NOMO-1 treated with DMSO at 0.1 percent for 48 hours (cell line): ENCODE measurements around the gene TTLL5.

Experiments used
- DNase-seq: peaks from one replicate; lab custom pipeline; 2025; ENCODE audit not compliant: unreplicated experiment; lab: John Stamatoyannopoulos, UW

Gene TTLL5

GRCh38 chr14:75939200-75939599, 278.2 kb downstream of the TTLL5 start:
- DNase-seq: no peak

DNA sequence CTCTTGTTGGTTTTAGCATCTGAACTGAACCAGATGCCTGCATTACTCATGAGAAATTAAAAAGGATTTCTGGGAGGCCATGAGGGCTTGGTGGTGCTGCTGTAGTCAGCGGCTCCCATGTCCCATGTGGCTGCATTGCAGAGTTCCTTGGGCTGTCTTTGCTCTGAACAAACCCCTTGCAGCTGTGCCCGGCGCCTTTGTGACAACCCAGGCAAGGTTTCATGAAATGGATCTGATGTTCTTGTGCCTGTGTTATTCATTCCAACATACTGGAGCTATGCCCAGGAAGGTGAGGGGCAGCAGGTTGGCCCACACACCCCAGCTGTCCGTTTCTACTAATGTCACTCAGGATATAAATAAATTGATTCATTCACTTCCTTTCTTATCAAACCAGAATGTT, 280.0 kb downstream of the TTLL5 start:
- no peak for DNase-seq

GRCh38 chr14:75944607-75945241, 283.7 kb downstream of the TTLL5 start:
- no peak for DNase-seq

DNA sequence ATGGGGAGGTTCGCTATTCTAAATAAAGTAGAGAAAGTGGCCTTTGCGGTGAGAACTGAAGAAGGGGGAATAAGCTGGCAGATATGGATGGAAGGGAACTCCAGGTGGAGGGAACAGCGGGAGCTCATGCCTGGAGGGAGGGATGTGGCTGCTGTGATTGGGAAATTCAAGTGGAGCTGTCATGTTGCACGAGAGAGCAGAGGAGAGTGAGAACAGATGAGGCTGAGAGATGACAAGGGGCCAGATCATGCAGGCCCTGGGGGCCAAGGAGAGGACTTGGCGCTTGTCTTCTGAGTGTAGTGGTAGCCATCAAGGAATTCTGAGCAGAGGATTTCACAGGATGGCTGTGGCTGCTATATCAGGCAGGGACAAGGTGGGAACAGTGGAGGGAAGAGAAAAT, 285.7 kb downstream of the TTLL5 start:
- DNase-seq: no peak

GRCh38 chr14:75952489-75952888, 291.4 kb downstream of the TTLL5 start:
- no peak for DNase-seq

GRCh38 chr14:75959031-75959430, 298.0 kb downstream of the TTLL5 start:
- DNase-seq: no peak

- no peak for DNase-seq
Measured at GRCh38 chr14:75960231-75960630, 299.2 kb downstream of the TTLL5 start.

- no peak for DNase-seq
Measured at GRCh38 chr14:75961662-75962061, 300.6 kb downstream of the TTLL5 start.

GRCh38 chr14:75967866-75968265, 306.8 kb downstream of the TTLL5 start:
- DNase-seq: no peak

- DNase-seq: no peak
Measured at GRCh38 chr14:75968456-75968855, 307.4 kb downstream of the TTLL5 start.

- no peak for DNase-seq
Measured at GRCh38 chr14:75969126-75969525, 308.1 kb downstream of the TTLL5 start.

GRCh38 chr14:75969891-75970290, 308.8 kb downstream of the TTLL5 start:
- no peak for DNase-seq

- DNase-seq: no peak
Measured at GRCh38 chr14:75970989-75971388, 309.9 kb downstream of the TTLL5 start.

GRCh38 chr14:75971509-75971908, 310.5 kb downstream of the TTLL5 start:
- DNase-seq: no peak

GRCh38 chr14:75972801-75973421, 311.9 kb downstream of the TTLL5 start:
- no peak for DNase-seq

GRCh38 chr14:75976826-75977581, 316.0 kb downstream of the TTLL5 start:
- no peak for DNase-seq

- no peak for DNase-seq
Measured at GRCh38 chr14:75977582-75977943, 316.5 kb downstream of the TTLL5 start.

DNA sequence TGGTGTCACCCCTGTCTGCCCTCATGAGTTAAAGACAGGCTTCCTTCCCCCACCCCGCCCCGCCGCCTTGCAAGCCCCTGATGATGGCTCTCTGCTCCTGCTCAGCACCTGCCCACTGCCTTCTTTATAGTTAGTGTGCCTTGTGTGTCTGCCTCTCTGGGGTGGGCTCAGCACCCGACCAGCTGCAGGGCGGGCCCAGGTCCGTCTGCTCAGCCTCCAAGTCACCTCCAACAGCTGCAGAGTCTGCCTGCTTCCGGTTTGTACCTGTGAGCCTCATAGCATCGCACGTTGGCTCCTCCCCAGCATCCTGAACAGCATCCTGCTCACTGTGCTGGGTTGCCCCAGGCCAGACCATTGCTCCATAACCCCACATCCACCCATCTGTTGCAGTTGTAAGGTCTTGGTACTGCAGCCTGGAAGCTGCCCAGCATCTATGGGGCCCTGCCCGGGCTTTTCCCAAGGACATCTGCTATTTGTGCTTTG, 317.2 kb downstream of the TTLL5 start:
- no peak for DNase-seq

DNA sequence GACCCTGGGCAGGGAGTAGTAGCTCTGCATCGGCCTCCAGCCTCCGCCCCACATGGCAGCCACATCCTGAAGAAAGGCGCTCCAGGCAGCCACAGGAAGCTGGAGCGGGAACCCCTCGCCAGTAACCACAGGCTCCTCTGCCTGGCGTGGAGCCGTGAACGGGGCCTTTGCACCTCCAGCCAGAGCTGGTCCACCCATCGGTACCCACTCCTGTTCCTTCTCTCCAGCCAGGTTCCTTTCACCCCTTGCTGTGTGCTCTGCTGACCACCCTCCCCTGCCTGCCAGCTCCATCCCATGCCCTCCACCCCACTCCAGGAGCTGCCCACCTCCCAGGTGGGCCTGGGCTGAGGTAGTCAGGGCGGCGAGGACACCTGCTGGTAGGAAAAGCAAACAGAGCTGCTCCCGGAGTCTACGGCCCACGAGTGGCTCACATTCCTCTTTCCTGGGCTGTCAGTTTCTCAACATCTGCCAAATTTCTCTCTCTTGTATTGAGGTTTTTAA, 318.1 kb downstream of the TTLL5 start:
- DNase-seq: no peak

DNA sequence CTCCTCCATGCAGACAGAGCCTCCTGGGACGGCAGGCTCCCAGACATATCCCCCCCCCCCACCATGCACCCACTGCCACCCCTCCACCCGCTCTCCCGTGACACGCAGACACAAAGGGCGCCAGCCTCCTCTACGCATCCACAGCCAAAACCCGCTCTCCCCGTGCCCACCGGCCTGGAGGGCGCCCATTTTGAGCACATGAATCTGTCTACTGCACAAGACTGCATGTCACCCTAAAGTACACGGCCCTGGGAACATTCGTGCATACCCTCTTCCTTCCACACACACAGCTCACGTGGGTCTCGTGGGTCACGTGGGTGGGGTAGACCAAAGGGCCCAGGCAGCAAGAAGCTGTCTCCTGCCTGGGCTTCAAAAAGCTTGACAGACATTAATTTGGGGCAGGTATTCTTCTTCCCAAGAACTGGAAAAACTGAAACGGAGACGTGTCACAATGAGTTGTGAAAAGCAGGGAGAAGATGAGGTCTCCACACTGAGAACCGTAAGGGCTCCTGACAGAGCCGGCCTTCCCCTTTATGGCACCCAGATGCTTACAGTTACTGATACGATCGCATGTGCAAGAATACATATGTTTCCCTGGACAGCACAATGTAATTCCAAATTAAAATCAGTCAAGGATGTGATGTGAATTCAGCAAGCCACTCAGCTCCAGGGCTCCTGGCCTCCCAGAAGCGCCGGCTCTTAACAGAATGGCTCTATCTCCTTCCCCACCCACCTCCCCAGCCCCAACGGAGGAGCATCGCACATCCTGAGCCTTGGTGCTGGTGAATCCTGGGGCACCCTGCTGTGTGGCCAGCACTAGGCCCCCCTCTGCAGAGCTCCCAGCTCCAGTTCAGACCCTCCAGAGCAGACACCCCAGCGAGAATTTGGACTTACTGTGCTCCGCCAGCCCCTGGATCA, 318.9 kb downstream of the TTLL5 start:
- DNase-seq: no peak

- no peak for DNase-seq
Measured at GRCh38 chr14:75980856-75981255, 319.8 kb downstream of the TTLL5 start.
